ENCODE results near the gene C22orf42.

GRCh38 chr22:32144496-32145274, 14.4 kb downstream of the C22orf42 start:
- TF ChIP-seq ZFX (IDR thresholded peaks at IDR 0.05) (no peak), CTCF (conservative IDR thresholded peaks at IDR 0.05) (no peak)

All from C4-2B (cell line).